ENCODE results near the gene ELP4.

The ELP4 gene

GRCh38 chr11:31815711-31816467 lies 306.3 kb downstream of the ELP4 start:
- DNase-seq = no peak

GRCh38 chr11:31816468-31817053 lies 307.0 kb downstream of the ELP4 start:
- no peak for DNase-seq

GRCh38 chr11:31817054-31817620 lies 307.6 kb downstream of the ELP4 start:
- no peak for DNase-seq

GRCh38 chr11:31817621-31818424 lies 308.3 kb downstream of the ELP4 start:
- no peak for DNase-seq

GRCh38 chr11:31818425-31818755 lies 308.8 kb downstream of the ELP4 start:
- DNase-seq = no peak

GRCh38 chr11:31818874-31819331 lies 309.3 kb downstream of the ELP4 start:
- DNase-seq = no peak

- DNase-seq = no peak
Observed at GRCh38 chr11:31819621-31820437, 310.3 kb downstream of the ELP4 start.

GRCh38 chr11:31820438-31820818 lies 310.9 kb downstream of the ELP4 start:
- no peak for DNase-seq

GRCh38 chr11:31821235-31821764 lies 311.7 kb downstream of the ELP4 start:
- DNase-seq = no peak

- no peak for DNase-seq
Observed at GRCh38 chr11:31821766-31822165, 312.2 kb downstream of the ELP4 start.

- DNase-seq = no peak
Observed at GRCh38 chr11:31822175-31822926, 312.8 kb downstream of the ELP4 start.

- DNase-seq = no peak
Observed at GRCh38 chr11:31822927-31823643, 313.5 kb downstream of the ELP4 start.

- DNase-seq = no peak
Observed at GRCh38 chr11:31823644-31824331, 314.2 kb downstream of the ELP4 start.

GRCh38 chr11:31824332-31824878 lies 314.8 kb downstream of the ELP4 start:
- DNase-seq = no peak

GRCh38 chr11:31824879-31825837 lies 315.6 kb downstream of the ELP4 start:
- no peak for DNase-seq

- DNase-seq = no peak
Observed at GRCh38 chr11:31825838-31826484, 316.4 kb downstream of the ELP4 start.

- DNase-seq = no peak
Observed at GRCh38 chr11:31826536-31827438, 317.2 kb downstream of the ELP4 start.
